Psoas muscle (tissue), 8 donors: ENCODE data around the gene LPP. TPM values are rescaled to one million over a fixed set of nuclear protein-coding genes. Genes with fewer than 3 reads are reported as not detected.

Source experiments
- ATAC-seq, 4 donors: fragments of 200-7000 bp; cut with Tn5 transposase; one replicate each; pipeline ENCODE4 v1.9.1; 2020; ENCODE audit warnings: moderate library complexity in 3 of 4, mild to moderate bottlenecking in 2 of 4
- DNase-seq, 2 donors: peaks; one replicate each; pipeline ENCODE4 v3.0.0-alpha.2; 2020
- H3K27ac ChIP-seq: fragments of 200-600 bp; one replicate; pipeline ENCODE4 v1.8.0; 2022
- H3K27me3 ChIP-seq, 3 donors: fragments of 200-600 bp in 1 of 3; one replicate each; pipeline versions ENCODE4 v1.6.1 to v1.8.0; 2013 to 2022; ENCODE audit warnings: low read length in 2 of 3, mild to moderate bottlenecking in 2 of 3, moderate library complexity in 1 of 3; ENCODE audit not compliant: insufficient read depth in 3 of 3
- H3K36me3 ChIP-seq, 2 donors: fragments of 200-600 bp in 1 of 2; one replicate each; pipeline versions ENCODE4 v1.6.1 to v1.8.0; 2013 to 2022; ENCODE audit warnings: low read depth in 1 of 2, mild to moderate bottlenecking in 1 of 2, moderate library complexity in 1 of 2; ENCODE audit not compliant: insufficient read depth in 1 of 2
- H3K4me1 ChIP-seq: fragments of 200-600 bp; one replicate; pipeline ENCODE4 v1.8.0; 2022
- H3K4me3 ChIP-seq: fragments of 200-600 bp; one replicate; pipeline ENCODE4 v1.8.0; 2022; ENCODE audit warnings: mild to moderate bottlenecking
- H3K9me3 ChIP-seq: fragments of 200-600 bp; one replicate; pipeline ENCODE4 v1.8.0; 2022
- WGBS, 3 donors: extraction: QIAGEN DNeasy Blood & Tissue Kit; methylation state at CpG; one replicate each; pipeline versions ENCODE4 v1.1.6 to v1.1.7; 2013; 5-methylcytosine and 5-hydroxymethylcytosine counted together
- intact Hi-C, 2 donors: fragments of 100-400 bp; cut with DNase I; formaldehyde crosslinking; loops; one replicate each; pipeline versions ENCODE4 v1.11.0 to v1.14.2; 2022
- polyA plus RNA-seq, 3 donors: library from polyadenylated mRNA; stranded (reverse); fragments of 200-250 nt; gene quantifications; one replicate each; pipeline ENCODE4 v1.2.3, GENCODE V29; 2013
- total RNA-seq, 4 donors: library from RNA; stranded (reverse); fragmentation: NEBNext Ultra II Directional in 2 of 4; extraction: Animal tissue kit (Norgen Biotek cat#: 25700) in 2 of 4; gene quantifications; one replicate each; pipeline versions ENCODE4 v1.2.1 to v1.2.4, GENCODE V29; 2021 to 2023
- TF ChIP-seq, protein P1 (sequence below): fragments of 200-600 bp; IDR thresholded peaks from one replicate; pipeline ENCODE4 v1.8.0; 2022; ENCODE audit warnings: antibody characterized with exemption
- donor health status: healthy with polysubstance abuse.
- donor health status: DM: no; HTN: no; CAD: no; lungs with moderate emphysema.
- donor health status: Bipolar disorder and iron deficiency.
- donor health status: healthy.
- donor health status: DM: yes; HTN: yes; CAD: no.
- donor health status: DM: no; HTN: no; CAD: no.
- donor health status: DM: no; HTN: no; CAD: no.
- donor health status: DM: yes; HTN: yes; CAD: no.

Gene LPP
- total and polyA plus RNA-seq, 7 donors = 2.6 to 80.3 (median 42.8) TPM

DNA sequence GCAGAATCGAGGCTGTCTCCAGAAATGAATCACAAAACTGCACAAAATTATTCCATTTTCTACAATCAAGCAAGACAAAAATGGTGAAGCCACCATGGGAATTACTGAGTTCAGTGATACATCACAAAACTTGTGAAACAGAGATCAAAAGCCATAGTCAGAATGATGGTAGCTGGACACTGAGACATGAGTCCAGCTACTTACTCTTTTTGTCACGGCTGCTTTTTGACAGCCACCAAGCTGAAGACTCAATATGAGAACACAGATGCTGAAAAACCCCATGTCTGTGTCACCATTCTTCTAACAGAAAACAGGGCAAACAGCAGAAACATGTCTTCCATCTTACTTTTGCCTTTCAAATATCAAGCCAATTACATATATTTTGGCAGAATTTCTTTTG, 237.6 kb downstream of the LPP start:
- Histone ChIP-seq H3K4me3 (no peak overlapping the region), H3K4me1 (peaks cover 24% of the 10 kb centered on the region), H3K27me3 (no peaks in the 10 kb centered on the region), H3K9me3 (no peaks in the 10 kb centered on the region), H3K27ac (no peak overlapping the region), H3K36me3 (no peaks in the 10 kb centered on the region)
- intact Hi-C loops = no loop called here
- DNase-seq = no peak
- no peak for ATAC-seq
- 79 to 89% (median 83%) methylated on average over 2 of the region's 2 CpGs for WGBS, 3 donors
- TF ChIP-seq, protein P1, sequence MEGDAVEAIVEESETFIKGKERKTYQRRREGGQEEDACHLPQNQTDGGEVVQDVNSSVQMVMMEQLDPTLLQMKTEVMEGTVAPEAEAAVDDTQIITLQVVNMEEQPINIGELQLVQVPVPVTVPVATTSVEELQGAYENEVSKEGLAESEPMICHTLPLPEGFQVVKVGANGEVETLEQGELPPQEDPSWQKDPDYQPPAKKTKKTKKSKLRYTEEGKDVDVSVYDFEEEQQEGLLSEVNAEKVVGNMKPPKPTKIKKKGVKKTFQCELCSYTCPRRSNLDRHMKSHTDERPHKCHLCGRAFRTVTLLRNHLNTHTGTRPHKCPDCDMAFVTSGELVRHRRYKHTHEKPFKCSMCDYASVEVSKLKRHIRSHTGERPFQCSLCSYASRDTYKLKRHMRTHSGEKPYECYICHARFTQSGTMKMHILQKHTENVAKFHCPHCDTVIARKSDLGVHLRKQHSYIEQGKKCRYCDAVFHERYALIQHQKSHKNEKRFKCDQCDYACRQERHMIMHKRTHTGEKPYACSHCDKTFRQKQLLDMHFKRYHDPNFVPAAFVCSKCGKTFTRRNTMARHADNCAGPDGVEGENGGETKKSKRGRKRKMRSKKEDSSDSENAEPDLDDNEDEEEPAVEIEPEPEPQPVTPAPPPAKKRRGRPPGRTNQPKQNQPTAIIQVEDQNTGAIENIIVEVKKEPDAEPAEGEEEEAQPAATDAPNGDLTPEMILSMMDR = no peak

DNA sequence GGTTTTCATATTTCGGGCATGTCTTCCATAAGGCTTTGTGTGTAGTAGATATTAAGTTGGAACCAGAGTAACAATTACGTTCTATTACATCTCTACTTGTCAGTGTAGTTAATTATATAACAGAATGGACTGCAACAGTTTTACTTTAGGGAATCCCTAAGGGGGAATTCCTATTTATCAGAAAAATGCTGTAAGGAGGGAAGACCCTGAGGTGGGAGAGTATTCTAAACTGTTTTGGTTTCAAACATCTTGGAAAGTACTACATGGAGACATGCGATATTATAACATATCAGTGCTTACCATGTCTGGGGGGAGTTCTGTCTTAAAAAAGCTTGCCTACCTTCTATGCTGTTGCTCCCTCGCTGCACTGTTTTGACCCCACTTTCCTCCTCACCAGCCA, 238.1 kb downstream of the LPP start:
- no peak for ATAC-seq
- TF ChIP-seq, protein P1 = no peak
- no peaks in the 10 kb centered on the region for H3K36me3 ChIP-seq
- H3K27me3 ChIP-seq = no peaks in the 10 kb centered on the region
- H3K4me1 ChIP-seq = peaks cover 28% of the 10 kb centered on the region
- H3K9me3 ChIP-seq = no peaks in the 10 kb centered on the region
- intact Hi-C loops = no loop called here
- DNase-seq = no peak
- no peak overlapping the region for H3K4me3 ChIP-seq
- WGBS, 3 donors = 94 to 96% (median 94%) methylated on average over 4 of the region's 4 CpGs
- no peak overlapping the region for H3K27ac ChIP-seq

DNA sequence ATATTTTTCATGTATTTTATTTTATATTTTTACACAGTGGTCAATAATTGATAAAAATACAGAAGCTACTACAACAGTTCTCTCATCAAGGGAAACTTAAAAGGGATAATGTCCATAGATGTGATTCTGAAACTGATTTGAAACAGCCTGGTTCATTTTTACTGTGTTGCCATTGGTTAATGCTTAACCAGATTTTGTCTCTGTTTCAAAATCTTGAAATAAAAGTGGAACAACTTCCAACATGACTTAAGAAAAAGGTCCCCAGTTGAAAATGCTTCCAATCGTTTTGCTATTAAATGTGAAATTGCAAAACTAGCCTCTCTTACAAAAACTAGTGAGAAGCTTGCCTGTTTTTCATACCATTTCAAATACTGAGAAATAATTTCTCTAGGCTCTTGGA, 240.7 kb downstream of the LPP start:
- DNase-seq = no peak
- no peaks in the 10 kb centered on the region for H3K27me3 ChIP-seq
- intact Hi-C loops = loop anchor here in 1 of 2 donors (5.0 kb wide), 1 partner anchor 73 kb away; no protein-coding TSS in a partner anchor
- H3K36me3 ChIP-seq = no peaks in the 10 kb centered on the region
- WGBS, 3 donors = 28 to 65% (median 45%) methylated on average over 1 of the region's 1 CpG
- H3K27ac ChIP-seq = no peak overlapping the region
- no peak for ATAC-seq
- TF ChIP-seq, protein P1 = no peak
- H3K4me1 ChIP-seq = peaks cover 40% of the 10 kb centered on the region
- no peaks in the 10 kb centered on the region for H3K9me3 ChIP-seq
- H3K4me3 ChIP-seq = no peak overlapping the region

DNA sequence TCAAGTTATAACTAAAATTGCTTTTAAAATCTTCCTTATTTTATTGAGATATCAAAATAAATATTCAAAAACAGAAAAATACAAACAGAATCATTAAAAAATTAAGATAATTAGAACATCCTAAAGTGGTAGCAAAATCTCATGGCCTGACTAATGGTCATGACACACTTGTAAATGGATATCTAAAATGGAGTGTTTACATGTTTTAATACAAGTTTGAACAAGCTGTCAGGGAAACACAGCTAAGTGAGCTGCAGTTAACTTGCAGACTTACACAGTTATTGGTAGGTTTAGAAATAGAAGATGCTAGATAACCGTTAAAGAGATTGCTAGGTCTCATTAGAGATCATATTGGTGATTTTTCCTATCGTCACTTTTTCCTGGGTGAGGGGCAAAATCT, 242.3 kb downstream of the LPP start:
- WGBS, 3 donors = 67 to 89% (median 79%) methylated on average over 2 of the region's 2 CpGs
- Histone ChIP-seq H3K36me3 (no peaks in the 10 kb centered on the region), H3K4me3 (no peak overlapping the region), H3K4me1 (peaks cover 33% of the 10 kb centered on the region), H3K9me3 (no peaks in the 10 kb centered on the region), H3K27me3 (no peaks in the 10 kb centered on the region), H3K27ac (peak overlapping the region; percentile 73)
- DNase-seq (no peak), ATAC-seq (no peak)
- intact Hi-C loops = loop anchor here in 1 of 2 donors (5.0 kb wide), 1 partner anchor 71 kb away; no protein-coding TSS in a partner anchor
- TF ChIP-seq, protein P1 = no peak

DNA sequence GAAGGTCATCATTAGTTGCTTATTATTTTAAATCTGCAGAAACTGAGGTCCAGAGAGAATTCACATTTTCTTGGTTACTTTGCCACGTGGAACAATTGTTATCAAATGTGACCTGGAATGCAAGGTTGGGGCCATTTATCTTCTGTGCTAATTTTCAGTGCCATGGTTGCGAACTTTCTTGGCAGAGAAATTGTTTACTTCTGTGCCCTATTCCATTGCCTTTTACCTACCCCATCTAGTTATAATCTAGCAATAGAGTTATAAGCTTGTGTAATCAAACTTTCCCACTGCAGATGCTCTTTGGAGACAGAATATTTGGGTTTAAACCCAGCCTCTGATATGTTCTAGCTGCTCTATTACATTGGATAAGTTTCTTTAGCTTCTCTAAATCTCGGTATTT, 242.9 kb downstream of the LPP start:
- intact Hi-C loops = loop anchor here in 1 of 2 donors (1.0 to 5.0 kb wide), 2 partner anchors 13 to 70 kb away; no protein-coding TSS in a partner anchor
- WGBS, 3 donors = 14 to 39% (median 23%) methylated on average over 3 of the region's 3 CpGs
- no peaks in the 10 kb centered on the region for H3K27me3 ChIP-seq
- no peak for DNase-seq
- ATAC-seq = peak in 3 of 4 donors; percentile 13 to 53 (median 34)
- no peaks in the 10 kb centered on the region for H3K9me3 ChIP-seq
- TF ChIP-seq, protein P1 = no peak
- peak overlapping the region; percentile 52 for H3K4me3 ChIP-seq
- peaks cover 33% of the 10 kb centered on the region for H3K4me1 ChIP-seq
- H3K27ac ChIP-seq = peak overlapping the region; percentile 73
- no peaks in the 10 kb centered on the region for H3K36me3 ChIP-seq
